Left ventricle myocardium superior (tissue), 1 donor: ENCODE data around the gene RAP1B. TPM values are rescaled to one million over a fixed set of nuclear protein-coding genes. Genes with fewer than 3 reads are reported as not detected.

Experiments used
- ATAC-seq: fragments of 200-7000 bp; cut with Tn5 transposase; one replicate; pipeline ENCODE4 v1.9.1; 2020; ENCODE audit warnings: mild to moderate bottlenecking, moderate library complexity
- DNase-seq: peaks from one replicate; pipeline ENCODE4 v3.0.0-alpha.2; 2020
- intact Hi-C: fragments of 100-400 bp; cut with micrococcal nuclease; formaldehyde crosslinking; loops from one replicate; pipeline ENCODE4 v1.11.0; 2022
- total RNA-seq: library from RNA; stranded (reverse); fragmentation: NEBNext Ultra II Directional; extraction: Animal tissue kit (Norgen Biotek cat#: 25700); gene quantifications from one replicate; pipeline ENCODE4 v1.2.1, GENCODE V29; 2021
- donor health status: DM: no; HTN: yes; CAD: no; lungs with severe emphysema.

Gene RAP1B
- total RNA-seq, 1 donor from 2014 or later: 44.8 TPM

DNA sequence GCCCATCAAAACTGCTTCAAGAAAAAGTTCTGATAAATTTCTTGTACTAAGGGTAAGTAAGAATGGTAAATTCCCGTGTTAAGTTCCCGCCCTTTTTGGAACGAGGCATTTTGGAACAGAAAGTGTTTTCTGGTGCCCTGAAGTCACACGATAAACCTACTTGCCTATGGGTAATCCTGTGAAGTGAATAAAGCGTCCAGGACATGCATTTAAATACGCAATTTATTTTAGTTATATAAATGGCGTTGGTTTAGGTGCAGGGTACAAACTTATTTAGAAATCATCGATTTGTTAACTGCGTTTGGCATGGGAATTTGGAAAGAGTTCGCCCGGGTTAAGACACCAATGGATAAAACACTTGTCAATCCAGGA is 715 bp upstream of the RAP1B start:
- DNase-seq (no peak), ATAC-seq (peak; percentile 2)
- intact Hi-C loops: no loop called here

DNA sequence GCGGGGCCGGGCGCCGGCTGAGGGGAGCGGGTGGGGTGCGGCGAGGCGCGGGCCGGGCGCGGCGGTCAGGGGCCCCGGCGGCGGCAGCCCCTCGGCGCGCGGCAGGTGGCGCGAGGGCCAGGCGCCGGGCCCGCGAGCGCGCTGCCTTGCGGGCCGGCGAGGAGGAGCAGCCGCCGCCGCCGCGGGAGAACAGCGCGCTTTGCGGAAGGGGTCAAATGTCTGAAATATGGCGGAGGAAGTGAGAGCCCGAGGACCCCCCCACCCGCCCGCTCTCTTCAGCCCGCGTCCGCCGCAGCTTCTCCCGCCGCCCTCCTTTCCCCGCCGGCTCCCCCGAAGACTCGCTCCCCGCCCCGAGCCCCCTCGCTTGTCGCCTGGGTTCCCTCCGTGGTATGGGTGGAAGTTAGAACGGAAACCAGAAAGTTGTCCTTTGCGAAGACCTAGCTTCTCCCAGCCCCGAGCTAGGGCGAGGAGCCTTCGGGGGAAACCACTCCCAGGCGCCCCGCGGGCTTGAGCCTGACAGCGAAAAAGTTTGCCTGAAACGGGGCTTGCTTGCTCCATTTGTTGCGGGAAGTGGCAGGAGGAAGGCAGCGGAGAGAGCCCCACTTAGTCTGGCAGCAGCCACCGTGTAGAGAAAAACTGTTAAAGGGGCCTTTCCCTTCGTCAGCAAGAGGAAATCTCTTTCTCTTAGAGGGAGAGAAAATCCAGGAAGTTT is 551 bp downstream of the RAP1B start:
- DNase-seq (peak; percentile 76), ATAC-seq (peak; percentile 47)
- intact Hi-C loops: no loop called here

DNA sequence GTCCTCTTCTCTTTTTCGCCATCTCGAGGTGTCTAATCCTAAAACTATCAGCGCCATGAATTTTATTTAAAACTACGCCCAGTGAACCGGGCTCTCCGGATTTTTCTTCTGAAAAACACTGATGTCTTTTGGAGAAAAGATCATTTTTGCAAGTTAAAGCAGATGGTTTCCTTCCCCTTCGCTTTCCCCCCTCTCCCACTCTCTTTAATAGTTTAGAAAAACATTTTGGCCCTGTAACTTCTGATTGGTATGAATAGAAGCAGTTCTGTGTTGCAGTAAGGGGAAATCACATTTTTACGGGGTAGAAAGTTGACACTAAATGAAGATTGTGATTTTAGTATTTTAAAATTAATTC is 1.1 kb downstream of the RAP1B start:
- intact Hi-C loops: no loop called here
- DNase-seq (no peak), ATAC-seq (no peak)

DNA sequence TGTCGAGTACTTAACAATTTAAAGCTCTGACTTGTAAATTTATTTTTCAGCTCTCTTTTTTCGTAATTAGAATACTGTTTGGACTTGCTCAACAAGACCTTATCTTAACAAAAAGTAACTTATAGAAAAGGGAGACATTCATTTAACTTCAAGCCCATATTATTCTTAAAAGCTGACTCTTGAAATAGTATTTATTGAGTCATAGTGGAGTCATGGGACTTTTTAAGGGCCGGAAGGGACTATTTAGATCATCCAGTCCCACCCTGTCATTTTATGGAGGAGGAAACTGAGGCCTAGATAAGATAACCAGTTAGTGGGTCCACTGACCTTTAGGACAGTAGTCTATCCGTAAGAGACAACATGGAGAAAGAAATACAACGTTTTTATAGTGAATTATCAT is 1.5 kb downstream of the RAP1B start:
- no peak for DNase-seq
- ATAC-seq: no peak
- intact Hi-C loops: no loop called here

DNA sequence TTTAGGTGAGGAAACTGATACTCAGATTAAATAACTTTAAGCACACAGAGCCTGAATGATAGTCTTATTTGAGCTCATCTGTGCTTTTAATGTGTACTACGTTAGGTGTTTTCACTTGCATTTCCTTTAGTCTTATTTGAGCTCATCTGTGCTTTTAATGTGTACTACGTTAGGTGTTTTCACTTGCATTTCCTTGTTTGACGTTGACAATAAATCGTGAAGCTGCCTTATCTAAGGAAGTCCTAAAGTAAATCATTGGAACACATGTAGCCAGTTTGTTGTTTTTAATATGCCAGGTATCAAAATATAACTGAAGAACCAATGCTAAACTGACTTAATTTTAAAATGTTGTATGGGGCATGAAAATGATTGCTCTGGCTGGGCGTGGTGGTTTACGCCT is 2.0 kb downstream of the RAP1B start:
- DNase-seq (no peak), ATAC-seq (no peak)
- intact Hi-C loops: no loop called here

DNA sequence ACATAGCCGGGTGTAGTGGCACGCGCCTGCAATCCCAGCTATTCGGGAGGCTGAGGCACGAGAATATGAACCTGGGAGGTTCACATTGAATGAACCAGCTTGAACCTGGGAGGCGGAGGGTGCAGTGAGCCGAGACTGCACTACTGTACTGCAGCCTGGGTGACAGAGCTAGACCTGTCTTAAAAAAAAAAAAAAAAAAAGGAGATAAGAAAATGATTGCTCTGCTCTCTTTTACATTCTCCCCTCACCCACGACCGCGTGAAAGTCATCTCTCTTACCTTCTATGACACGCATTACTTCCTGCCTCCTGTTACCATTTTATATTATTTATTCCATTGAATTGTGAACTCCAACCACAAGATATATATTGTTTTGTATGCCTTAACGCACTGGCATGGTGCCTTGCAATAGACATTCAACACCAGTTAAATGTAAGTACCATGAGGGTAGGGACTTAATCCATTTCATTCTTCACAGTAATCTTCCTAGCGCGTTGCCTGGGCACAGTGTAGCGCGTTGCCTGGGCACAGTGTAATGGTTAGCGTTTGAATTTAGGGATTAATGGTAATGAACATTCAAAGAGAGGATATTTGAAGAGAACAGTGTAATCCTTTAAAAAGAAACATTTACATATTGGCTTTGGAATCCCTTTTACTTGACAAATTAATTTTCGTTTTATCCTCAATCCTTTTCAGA is 2.7 kb downstream of the RAP1B start:
- intact Hi-C loops: no loop called here
- ATAC-seq (no peak), DNase-seq (no peak)

DNA sequence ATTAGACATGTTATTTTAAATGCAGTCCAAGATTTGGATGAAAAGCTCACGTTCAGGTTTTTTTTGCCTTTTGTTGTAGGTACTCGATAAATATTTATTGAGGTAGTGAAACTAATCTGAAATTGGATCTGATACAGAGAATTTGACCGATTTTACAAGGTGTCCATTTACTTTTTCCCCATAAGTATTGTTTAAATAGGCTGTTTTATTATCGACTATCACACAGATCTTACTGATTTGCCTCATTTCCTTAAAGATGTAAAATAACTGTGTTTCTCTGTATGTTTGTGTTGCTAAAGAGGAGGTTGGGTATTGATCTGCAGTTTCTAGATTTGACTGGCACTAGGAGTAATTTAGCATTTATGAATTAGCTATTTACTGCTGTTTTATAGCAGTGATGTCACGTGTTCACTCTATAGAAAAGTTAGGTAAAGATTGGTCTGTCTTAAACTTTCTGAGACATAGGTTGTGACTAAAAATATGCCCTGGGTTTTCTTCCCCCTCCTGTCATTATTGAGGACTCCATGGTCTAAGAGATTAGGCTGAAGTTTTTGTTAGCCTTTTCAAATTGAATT is 3.5 kb downstream of the RAP1B start:
- ATAC-seq (no peak), DNase-seq (no peak)
- intact Hi-C loops: no loop called here

DNA sequence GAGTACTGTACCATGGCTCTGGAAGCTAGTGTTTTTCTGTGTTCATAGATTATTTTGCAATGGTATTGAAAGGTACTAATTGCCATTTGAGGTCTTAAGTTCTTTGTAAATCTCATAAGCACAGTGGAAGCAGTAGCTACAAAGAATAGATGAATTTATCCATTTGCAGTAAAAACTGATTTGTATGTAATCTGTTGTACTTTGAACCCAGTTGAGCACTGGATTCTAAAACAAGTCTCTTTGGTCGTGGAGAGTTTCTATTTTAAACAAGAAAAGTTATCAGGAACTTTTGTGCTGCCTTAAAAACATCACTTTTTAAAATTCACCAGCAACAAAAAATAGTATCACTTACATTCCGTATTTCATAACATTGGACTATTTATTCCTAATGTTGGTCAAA is 4.1 kb downstream of the RAP1B start:
- intact Hi-C loops: no loop called here
- DNase-seq (no peak), ATAC-seq (no peak)

DNA sequence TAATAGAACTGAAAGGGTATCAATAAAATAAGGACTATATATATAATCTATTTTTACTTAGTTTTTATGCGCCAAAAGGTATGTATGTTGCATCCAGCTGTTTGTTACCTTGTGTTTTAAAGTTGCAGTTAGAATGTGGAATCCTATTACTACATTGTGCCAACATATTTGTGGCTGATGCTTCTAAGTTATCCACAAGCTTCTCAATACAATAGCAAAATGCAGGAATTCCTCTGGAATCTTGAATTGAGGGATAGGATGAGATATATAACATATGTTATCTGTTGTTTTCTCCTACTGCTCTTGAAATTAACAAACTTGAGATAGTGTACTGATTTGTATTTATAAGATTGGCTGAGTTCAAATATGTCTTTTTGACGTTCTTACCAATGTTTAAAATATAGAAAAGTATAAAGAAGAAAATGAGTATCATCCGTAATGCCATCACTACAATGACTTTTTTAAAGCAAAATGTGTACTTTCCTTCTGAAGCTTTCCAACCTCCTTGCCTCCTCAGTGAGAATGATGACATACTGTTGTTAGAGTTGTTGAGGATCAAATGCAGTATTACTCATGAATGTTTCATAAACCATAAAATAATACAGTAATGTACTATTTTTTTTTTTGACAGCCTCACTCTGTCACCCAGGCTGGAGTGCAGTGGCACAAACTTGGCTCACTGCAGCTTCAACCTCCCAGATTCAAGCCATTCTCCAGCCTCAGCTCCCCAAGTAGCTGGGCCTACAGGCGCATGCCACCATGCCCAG is 6.6 kb downstream of the RAP1B start:
- ATAC-seq (no peak), DNase-seq (no peak)
- intact Hi-C loops: no loop called here

DNA sequence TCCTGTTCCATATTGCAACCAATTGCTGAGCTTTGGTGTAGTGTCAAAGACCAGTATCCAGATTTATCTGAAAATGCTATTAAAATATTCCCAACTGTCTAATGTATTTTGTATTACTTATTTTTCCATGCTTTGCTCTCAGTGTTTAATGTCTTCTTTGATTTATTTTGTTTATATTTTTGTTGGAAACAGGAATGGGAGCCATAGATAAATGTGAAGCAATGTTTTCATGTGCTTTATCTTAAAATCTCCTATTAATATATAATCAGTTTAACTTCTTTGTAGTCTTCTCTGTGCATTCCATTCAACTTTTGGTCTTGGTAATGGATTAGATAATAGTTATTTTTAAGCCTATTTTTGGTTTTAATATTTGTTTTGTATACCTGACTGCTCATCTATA is 8.8 kb downstream of the RAP1B start:
- intact Hi-C loops: no loop called here
- ATAC-seq: no peak
- DNase-seq: no peak

DNA sequence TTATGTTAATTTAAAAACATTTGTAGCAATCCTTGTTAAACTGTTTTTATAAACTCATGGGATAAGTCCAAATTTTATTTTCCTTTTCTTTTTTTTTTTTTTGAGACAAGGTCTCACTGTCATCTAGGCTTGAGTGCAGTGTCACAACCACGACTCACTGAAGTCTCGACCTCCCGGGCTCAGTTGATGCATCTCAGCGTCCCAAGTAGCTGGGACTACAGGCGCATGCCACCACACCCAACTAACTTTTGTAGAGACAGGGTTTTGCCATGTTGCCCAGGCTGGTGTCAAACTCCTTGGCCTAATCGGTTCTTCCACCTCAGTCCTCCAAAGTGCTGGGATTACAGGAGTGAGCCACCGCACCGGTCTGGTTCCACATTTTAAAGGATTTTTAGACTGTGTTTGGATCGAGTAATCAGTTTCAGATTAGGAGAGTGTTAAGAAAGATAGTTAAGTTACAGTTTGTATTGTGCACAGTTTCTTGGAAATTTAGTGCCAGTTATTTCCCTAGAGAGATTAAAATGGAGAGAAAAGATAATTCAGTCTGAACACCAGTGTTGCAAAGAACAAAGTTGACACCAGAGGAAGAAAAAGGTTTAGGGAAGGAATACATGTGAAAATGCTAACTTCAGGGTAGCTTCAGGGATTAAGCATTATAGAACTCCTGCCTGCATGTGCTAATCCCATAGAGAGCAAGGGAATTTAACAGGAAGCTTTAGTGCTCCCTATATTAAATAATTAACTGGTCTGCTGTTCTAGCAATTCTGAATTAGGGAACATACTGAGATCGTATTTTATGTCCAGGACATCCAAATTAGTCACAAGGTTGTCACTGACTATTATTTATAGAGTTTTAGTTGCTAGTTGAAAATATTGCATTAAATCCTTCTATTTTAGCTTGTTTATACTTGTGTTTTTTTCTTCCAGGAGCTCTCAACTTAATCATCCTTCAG is 10.1 kb downstream of the RAP1B start:
- ATAC-seq (peak; percentile 22), DNase-seq (no peak)
- intact Hi-C loops: no loop called here

DNA sequence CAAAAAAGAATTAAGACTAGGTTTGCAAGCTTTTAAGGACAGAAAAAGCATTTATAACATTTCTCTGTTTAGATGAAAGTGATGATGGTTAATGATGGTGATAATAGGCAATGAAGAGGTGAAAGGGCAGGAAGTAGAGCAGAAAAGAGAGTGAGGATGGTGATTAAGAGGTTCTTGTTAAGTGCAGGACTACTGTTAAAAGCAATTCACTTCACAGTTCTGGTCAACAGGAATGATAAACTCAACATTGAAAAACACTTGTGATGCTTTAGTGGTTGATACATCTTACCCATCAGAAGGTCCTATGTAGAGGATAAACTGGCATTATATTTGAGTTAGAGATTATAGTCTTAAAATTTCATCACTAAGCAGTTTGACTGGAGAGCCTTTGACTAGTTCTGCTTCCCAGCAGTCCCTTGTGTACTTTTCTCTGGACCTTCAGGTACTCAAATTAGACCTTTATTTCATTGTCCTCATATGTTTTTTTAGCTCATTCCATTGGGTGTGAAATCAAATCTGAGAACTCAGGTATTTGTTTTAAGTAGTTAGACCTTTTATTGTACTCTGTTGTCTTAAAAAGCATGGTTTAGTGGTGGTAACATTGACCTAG is 10.9 kb downstream of the RAP1B start:
- DNase-seq: no peak
- no peak for ATAC-seq
- intact Hi-C loops: no loop called here

DNA sequence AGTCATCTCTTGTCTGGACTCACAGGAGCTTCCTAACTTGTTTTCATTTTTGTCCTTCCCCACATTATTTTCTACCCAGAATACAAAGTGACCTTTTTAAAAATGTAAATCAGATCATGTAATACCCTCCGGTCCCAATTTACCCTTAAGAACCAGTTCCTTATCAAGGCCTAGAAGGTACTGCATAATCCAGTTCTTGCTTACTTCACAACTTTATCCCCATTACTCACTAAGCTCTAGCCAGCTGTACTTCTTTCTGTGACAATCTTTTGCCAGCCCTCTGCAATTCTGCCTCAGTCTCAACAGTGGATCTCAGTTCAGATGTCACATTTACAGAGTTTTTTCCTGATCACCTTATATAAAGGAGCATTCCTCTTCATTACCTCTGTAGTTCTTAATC is 11.6 kb downstream of the RAP1B start:
- ATAC-seq (peak; percentile 46), DNase-seq (no peak)
- intact Hi-C loops: no loop called here

DNA sequence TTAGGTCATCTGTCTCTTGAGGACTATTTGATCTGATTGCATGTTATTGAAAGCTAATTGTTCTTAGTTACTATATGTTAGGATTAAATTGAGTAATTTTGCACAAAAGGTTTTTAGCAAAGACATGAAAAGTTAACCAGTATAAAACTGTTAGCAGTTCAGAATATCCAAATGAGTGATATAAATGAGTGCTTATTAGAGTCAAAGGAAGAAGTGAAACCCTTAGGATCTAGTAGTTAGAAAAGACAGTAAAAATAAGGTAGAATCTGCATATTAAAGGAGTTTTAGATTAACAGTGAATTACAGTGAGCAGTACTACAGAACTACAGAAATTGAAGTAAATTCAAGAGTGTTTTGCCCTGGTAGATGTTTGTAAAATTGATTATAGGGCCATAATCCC is 12.4 kb downstream of the RAP1B start:
- intact Hi-C loops: no loop called here
- ATAC-seq (no peak), DNase-seq (no peak)

DNA sequence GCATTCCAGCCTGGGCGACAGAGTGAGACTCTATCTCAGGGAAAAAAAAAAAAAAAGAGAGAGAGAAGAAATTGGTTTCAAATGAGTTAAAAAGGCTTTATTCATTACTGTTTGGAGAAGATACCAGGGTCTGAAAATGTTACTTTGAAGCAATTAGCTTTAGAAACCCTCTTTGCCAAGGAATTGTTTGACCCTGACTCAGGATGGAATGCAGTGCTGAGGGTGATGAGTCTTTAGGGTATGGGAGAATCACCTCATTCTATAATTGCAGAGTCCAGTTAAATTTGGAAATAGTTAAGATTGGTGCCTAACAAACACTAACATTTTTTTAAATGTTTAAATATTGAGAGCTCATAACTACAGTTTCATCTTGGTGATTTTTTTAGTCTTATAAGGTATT is 13.3 kb downstream of the RAP1B start:
- intact Hi-C loops: no loop called here
- ATAC-seq: no peak

DNA sequence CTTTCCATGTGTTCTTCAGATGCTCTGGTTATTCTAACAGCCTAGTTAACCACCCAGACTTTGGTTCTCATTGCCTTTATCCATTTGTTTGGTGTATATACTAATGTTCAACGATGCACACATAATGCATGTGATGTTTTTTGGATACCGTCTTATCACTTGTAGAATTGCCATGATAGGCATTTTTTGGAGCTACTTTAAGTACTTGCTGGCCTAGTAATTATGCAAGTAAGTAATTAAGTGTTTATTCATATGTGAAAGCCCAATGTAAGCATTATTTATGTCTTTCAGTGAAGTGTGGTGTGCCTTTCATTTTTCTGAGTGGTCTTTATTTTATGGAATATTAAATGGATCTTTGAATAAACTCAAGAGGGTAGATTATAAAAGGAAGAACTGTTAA is 14.2 kb downstream of the RAP1B start:
- intact Hi-C loops: no loop called here
- ATAC-seq (no peak), DNase-seq (no peak)

More for the DNA sequence above, 13.3 kb downstream of the RAP1B start:
- no peak for DNase-seq

DNA sequence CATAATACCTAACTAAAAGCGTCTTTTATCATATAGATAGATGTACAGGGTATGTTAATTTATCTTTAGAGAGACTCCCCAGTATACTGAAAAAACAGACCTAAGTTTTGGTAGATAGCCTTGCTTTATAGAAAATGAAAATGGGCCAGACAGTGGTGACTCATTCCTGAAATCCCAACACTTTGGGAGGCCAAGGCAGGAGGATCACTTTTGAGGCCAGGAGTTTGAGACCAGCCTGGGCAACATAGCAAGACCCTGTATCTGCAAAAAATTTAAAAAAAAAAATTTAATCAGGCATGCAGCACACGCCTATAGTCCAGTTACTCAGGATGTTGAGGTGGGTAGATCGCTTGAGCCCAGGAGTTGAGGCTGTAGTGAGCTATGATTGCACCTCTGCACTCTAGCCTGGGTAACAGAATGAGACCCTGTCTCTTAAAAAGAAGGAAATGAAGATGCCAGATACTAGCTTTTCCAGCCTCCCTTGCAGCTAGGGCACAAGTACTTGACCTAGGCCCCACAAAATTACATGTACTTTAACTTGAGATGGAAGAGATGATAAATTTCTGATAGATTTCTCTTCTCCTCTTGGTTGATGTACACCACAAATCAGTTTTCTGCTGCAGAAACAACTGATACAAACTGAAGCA is 17.1 kb downstream of the RAP1B start:
- DNase-seq: no peak
- intact Hi-C loops: no loop called here
- ATAC-seq: no peak

DNA sequence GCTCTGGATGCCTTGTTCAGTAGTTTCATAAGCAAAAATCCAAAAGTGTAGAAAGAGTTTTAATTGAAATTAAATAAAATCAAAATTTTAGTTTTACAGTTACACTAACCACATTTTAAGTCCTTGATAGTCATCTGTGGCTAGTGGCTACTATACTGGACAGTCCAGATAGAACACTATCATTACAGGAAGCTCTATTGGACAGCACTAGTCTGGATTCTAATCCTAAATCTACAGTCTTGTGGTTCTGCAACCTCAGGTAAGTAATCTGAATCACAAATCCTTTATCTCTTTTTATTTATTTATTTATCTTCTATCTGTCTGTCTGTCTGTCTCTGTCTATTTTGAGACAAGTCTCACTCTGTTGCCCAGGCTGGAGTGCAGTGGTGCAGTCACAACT is 18.0 kb downstream of the RAP1B start:
- intact Hi-C loops: no loop called here
- DNase-seq (no peak), ATAC-seq (no peak)
